Activated gamma-delta T cell treated with anti-CD3 and anti-CD28 coated beads, Interleukin-2, amount 50 U/mL, for 16 hours (primary cell): Measurements from ENCODE around the gene ZDHHC17.

ENCODE experiments used
- DNase-seq: peaks from one replicate; pipeline ENCODE4 v3.0.0-alpha.2; 2020; ENCODE audit warnings: low read depth

ZDHHC17 gene

GRCh38 chr12:76878899-76879709, 115.2 kb downstream of the ZDHHC17 start, which contains the start of gene CSRP2:
Gene CSRP2 (minus strand): TSS chr12:76879019. CDS start chr12:76866260, 12,759 bp downstream.
- DNase-seq, result peak; percentile 27

GRCh38 chr12:76879710-76880518, 116.0 kb downstream of the ZDHHC17 start:
- no peak for DNase-seq

- DNase-seq, result no peak
These were observed 116.7 kb downstream of the ZDHHC17 start for GRCh38 chr12:76880519-76881023.

- DNase-seq, result no peak
These were observed 117.2 kb downstream of the ZDHHC17 start for GRCh38 chr12:76881142-76881541.

- no peak for DNase-seq
These were observed 118.5 kb downstream of the ZDHHC17 start for GRCh38 chr12:76882367-76882766.

- no peak for DNase-seq
These were observed 119.2 kb downstream of the ZDHHC17 start for GRCh38 chr12:76883151-76883550.

GRCh38 chr12:76883811-76884210, 119.9 kb downstream of the ZDHHC17 start:
- DNase-seq, result no peak

GRCh38 chr12:76888775-76889174, 124.9 kb downstream of the ZDHHC17 start:
- DNase-seq, result no peak

GRCh38 chr12:76890151-76891143, 126.5 kb downstream of the ZDHHC17 start:
- peak; percentile 13 for DNase-seq

GRCh38 chr12:76891609-76892008, 127.7 kb downstream of the ZDHHC17 start:
- no peak for DNase-seq

- no peak for DNase-seq
These were observed 131.9 kb downstream of the ZDHHC17 start for GRCh38 chr12:76895796-76896195.

- DNase-seq, result no peak
These were observed 132.4 kb downstream of the ZDHHC17 start for GRCh38 chr12:76896274-76896673.

- no peak for DNase-seq
These were observed 134.5 kb downstream of the ZDHHC17 start for GRCh38 chr12:76898442-76898841.

- DNase-seq, result no peak
These were observed 135.6 kb downstream of the ZDHHC17 start for GRCh38 chr12:76899522-76899921.

- DNase-seq, result no peak
These were observed 137.9 kb downstream of the ZDHHC17 start for GRCh38 chr12:76901628-76902380.
